Uterus (tissue), 4 donors: ENCODE results near the gene MAD1L1. TPM values are rescaled to one million over a fixed set of nuclear protein-coding genes. Genes with fewer than 3 reads are reported as not detected.

Source experiments
- DNase-seq, 2 donors: peaks; one replicate each; pipeline ENCODE4 v3.0.0-alpha.2; 2019 to 2020
- H3K27ac ChIP-seq, 2 donors: fragments of 200-600 bp; sonication (generic); 1 replicate in 1 of 2; 2 replicates in 1 of 2; pipeline ENCODE4 v1.5.1; 2016 to 2018
- H3K27me3 ChIP-seq, 2 donors: fragments of 200-600 bp; sonication (generic); one replicate each; pipeline ENCODE4 v1.5.1; 2018 to 2019; ENCODE audit warnings: control low read depth in 1 of 2
- H3K36me3 ChIP-seq, 2 donors: fragments of 200-600 bp; sonication (generic); one replicate each; pipeline ENCODE4 v1.5.1; 2019; ENCODE audit warnings: control low read depth in 1 of 2
- H3K4me1 ChIP-seq, 2 donors: fragments of 200-600 bp; sonication (generic); one replicate each; pipeline ENCODE4 v1.5.1; 2018 to 2019; ENCODE audit warnings: control low read depth in 1 of 2
- H3K4me3 ChIP-seq, 2 donors: fragments of 200-600 bp; sonication (generic); 1 replicate in 1 of 2; 2 replicates in 1 of 2; pipeline ENCODE4 v1.5.1; 2018 to 2019; ENCODE audit warnings: mild to moderate bottlenecking in 1 of 2
- H3K9me3 ChIP-seq, 2 donors: fragments of 200-600 bp; sonication (generic); one replicate each; pipeline ENCODE4 v1.5.1; 2019; ENCODE audit warnings: control low read depth in 1 of 2
- CTCF ChIP-seq, 4 experiments: fragments of 200-600 bp in 2 of 4; fragments of 450-650 bp in 2 of 4; sonication (generic) in 2 of 4; IDR thresholded peaks; one replicate each; pipeline ENCODE4 v1.5.1; 2016 to 2019; ENCODE audit warnings: antibody characterized with exemption in 4 of 4, mild to moderate bottlenecking in 2 of 4, moderate library complexity in 1 of 4
- POLR2A ChIP-seq, 2 donors: fragments of 450-650 bp; IDR thresholded peaks; one replicate each; pipeline ENCODE4 v1.6.1; 2016; ENCODE audit warnings: antibody characterized with exemption in 2 of 2, mild to moderate bottlenecking in 1 of 2, moderate library complexity in 1 of 2
- intact Hi-C: fragments of 100-400 bp; cut with DNase I; formaldehyde crosslinking; loops from one replicate; pipeline ENCODE4 v1.15.1; 2023; ENCODE audit warnings: low total_unique reads
- total RNA-seq, 4 donors: library from RNA; depleted of rRNA in 3 of 4; stranded (reverse); fragments of >200 nt in 3 of 4; gene quantifications; one replicate each; pipeline versions ENCODE4 v1.1.0 to v1.2.4, GENCODE V29; 2014 to 2023
- donor health status: DM: yes; HTN: yes; CAD: no.

MAD1L1 gene
- total RNA-seq, 4 donors from 2014 or later = 13.3 to 37.4 (median 33.1) TPM

DNA sequence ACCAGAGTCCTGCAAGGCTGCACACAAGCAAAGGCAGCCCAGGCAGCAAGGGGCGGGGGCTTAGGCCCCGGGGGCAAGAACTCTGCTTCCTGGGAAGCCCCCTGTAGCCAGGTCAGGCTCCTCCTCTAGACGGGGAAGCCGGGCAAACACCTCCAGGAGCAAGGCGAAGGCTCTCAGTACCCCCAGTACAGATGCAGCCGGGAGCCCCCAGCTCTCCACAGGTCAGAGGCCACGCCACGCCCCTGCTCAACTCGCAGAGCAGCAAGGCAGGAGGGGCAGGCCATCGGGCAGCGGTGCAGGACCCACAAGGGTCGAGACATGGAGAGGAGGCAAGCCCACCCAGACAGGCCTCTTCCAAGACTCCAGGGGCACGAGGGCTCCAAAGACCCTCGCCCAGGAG, 108.8 kb downstream of the MAD1L1 start:
- no peak for DNase-seq
- intact Hi-C loops = no loop called here
- TF ChIP-seq POLR2A (IDR thresholded peaks at IDR 0.05) = no peak
- no peak for TF ChIP-seq CTCF (IDR thresholded peaks at IDR 0.05)
- Histone ChIP-seq H3K27ac (no peak overlapping the region), H3K36me3 (no peaks in the 10 kb centered on the region), H3K4me1 (no peaks in the 10 kb centered on the region), H3K4me3 (no peak overlapping the region), H3K9me3 (no peaks in the 10 kb centered on the region), H3K27me3 (no peaks in the 10 kb centered on the region)

GRCh38 chr7:2123360-2123759, 109.4 kb downstream of the MAD1L1 start:
- H3K9me3 ChIP-seq = no peaks in the 10 kb centered on the region
- no peak for DNase-seq
- H3K36me3 ChIP-seq = no peaks in the 10 kb centered on the region
- no peak overlapping the region for H3K4me3 ChIP-seq
- H3K27me3 ChIP-seq = no peaks in the 10 kb centered on the region
- H3K27ac ChIP-seq = no peak overlapping the region
- H3K4me1 ChIP-seq = no peaks in the 10 kb centered on the region
- intact Hi-C loops = no loop called here
- TF ChIP-seq CTCF (IDR thresholded peaks at IDR 0.05) (no peak), POLR2A (IDR thresholded peaks at IDR 0.05) (no peak)

DNA sequence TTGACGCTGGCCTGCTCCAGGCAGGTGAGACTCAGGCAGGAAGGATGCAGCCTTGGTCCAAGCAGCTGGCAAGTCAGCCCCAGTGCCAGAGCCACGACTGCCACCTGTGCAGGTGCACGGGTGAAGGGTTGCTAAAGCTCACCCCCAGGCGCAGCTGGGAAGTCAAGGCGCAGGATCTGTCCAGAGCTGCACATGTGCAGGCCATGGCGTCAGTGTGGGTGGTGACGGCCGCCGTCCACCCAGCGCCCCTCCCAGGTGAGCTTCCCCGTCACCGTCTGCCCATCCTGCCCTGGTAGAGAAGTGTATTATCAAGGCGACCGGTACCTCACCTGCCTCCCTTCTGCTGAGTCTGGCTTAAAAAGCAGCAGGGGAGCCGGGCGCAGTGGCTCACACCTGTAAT, 110.1 kb downstream of the MAD1L1 start:
- intact Hi-C loops = no loop called here
- H3K27ac ChIP-seq = no peak overlapping the region
- no peaks in the 10 kb centered on the region for H3K4me1 ChIP-seq
- DNase-seq = no peak
- no peak overlapping the region for H3K4me3 ChIP-seq
- no peaks in the 10 kb centered on the region for H3K27me3 ChIP-seq
- H3K9me3 ChIP-seq = no peaks in the 10 kb centered on the region
- no peaks in the 10 kb centered on the region for H3K36me3 ChIP-seq
- TF ChIP-seq POLR2A (IDR thresholded peaks at IDR 0.05) (no peak), CTCF (IDR thresholded peaks at IDR 0.05) (no peak)

DNA sequence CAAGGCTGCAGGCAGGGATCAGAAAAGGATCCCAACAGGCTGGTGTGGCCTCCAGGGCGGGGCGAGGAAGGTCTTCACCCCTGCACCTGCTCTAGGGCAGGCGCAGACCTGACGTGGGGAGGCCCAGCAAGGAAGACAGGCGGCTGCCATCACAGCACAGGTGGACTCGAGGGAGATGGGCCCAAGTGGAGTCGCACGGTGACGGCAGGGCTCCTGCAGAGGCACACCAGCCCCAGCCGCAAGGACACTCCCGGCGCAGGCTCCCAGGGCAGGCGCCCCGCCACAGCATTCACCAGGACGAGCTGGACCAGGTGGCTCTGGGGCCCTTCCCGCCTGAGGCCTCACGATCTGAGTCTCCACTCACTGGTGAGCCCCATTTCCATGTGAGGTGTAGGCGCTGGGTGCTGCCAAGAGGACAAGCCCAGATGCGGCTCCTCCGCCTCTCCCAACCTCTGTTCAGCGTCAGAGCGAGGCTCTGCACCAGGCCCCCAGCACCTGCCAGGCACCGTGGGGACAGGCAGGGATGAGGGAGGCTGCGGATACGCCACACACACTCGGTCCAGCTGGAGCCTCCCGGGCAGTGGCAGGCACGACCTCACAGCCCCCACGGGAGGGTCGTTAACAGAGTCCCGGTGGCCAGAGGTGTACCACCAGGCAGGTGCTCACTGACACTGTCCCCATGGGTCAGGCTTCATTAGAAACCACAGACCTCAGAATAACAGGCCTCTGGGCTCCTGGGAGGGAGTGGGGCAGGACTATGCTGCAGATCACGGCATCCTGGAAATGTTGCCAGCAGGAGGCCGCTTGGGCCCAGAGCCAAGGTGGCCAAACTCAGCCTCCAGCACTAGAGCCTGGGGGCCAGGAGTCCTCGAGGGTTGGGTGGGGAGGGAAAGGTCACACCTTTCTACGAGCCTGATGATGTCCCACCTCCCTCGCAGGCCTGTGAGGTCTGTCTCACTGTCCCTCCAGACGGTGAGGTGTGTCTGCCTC, 111.6 kb downstream of the MAD1L1 start:
- no peaks in the 10 kb centered on the region for H3K9me3 ChIP-seq
- no peak for TF ChIP-seq CTCF (IDR thresholded peaks at IDR 0.05)
- no peak for TF ChIP-seq POLR2A (IDR thresholded peaks at IDR 0.05)
- H3K4me3 ChIP-seq = no peak overlapping the region
- no peaks in the 10 kb centered on the region for H3K27me3 ChIP-seq
- no peaks in the 10 kb centered on the region for H3K36me3 ChIP-seq
- no peak for DNase-seq
- no peak overlapping the region for H3K27ac ChIP-seq
- peaks cover 0 to 3% of the 10 kb centered on the region in 2 donors for H3K4me1 ChIP-seq
- intact Hi-C loops = no loop called here

- H3K4me3 ChIP-seq = no peak overlapping the region
- TF ChIP-seq CTCF (IDR thresholded peaks at IDR 0.05) (no peak), POLR2A (IDR thresholded peaks at IDR 0.05) (no peak)
- H3K4me1 ChIP-seq = peaks cover 0 to 5% of the 10 kb centered on the region in 2 donors
- no peaks in the 10 kb centered on the region for H3K36me3 ChIP-seq
- intact Hi-C loops = no loop called here
- no peaks in the 10 kb centered on the region for H3K27me3 ChIP-seq
- no peak overlapping the region for H3K27ac ChIP-seq
- no peaks in the 10 kb centered on the region for H3K9me3 ChIP-seq
- no peak for DNase-seq
These were observed 112.5 kb downstream of the MAD1L1 start for GRCh38 chr7:2120251-2120660.
